HG03196 (cell line): ENCODE data around the gene RTL1.

ENCODE experiments used
- ATAC-seq: cut with Tn5 transposase; IDR thresholded peaks from one replicate; pipeline ENCODE4 v1.9.1; 2021; ENCODE audit not compliant: unreplicated experiment

Gene RTL1

GRCh38 chr14:100898935-100899883, 4.3 kb downstream of the RTL1 start:
- no peak for ATAC-seq

- no peak for ATAC-seq
These were observed 5.1 kb downstream of the RTL1 start for GRCh38 chr14:100898465-100898864.

- no peak for ATAC-seq
These were observed 7.0 kb downstream of the RTL1 start for GRCh38 chr14:100896369-100897060.

- ATAC-seq: no peak
These were observed 8.1 kb downstream of the RTL1 start for GRCh38 chr14:100895411-100895810.

GRCh38 chr14:100894416-100894815, 9.1 kb downstream of the RTL1 start:
- ATAC-seq: no peak

GRCh38 chr14:100893760-100894159, 9.8 kb downstream of the RTL1 start:
- ATAC-seq: no peak

- no peak for ATAC-seq
These were observed 10.3 kb downstream of the RTL1 start for GRCh38 chr14:100893228-100893601.

- no peak for ATAC-seq
These were observed 10.9 kb downstream of the RTL1 start for GRCh38 chr14:100892496-100893227.

- ATAC-seq: no peak
These were observed 11.7 kb downstream of the RTL1 start for GRCh38 chr14:100891501-100892445.

GRCh38 chr14:100891051-100891450, 12.5 kb downstream of the RTL1 start:
- ATAC-seq: no peak

GRCh38 chr14:100890061-100890850, 13.3 kb downstream of the RTL1 start:
- ATAC-seq: no peak

GRCh38 chr14:100889641-100890040, 13.9 kb downstream of the RTL1 start:
- ATAC-seq: no peak

GRCh38 chr14:100888789-100889315, 14.7 kb downstream of the RTL1 start:
- no peak for ATAC-seq

- ATAC-seq: no peak
These were observed 15.7 kb downstream of the RTL1 start for GRCh38 chr14:100887728-100888335.

GRCh38 chr14:100885617-100886016, 17.9 kb downstream of the RTL1 start:
- no peak for ATAC-seq

GRCh38 chr14:100885196-100885595, 18.3 kb downstream of the RTL1 start:
- ATAC-seq: no peak

- ATAC-seq: no peak
These were observed 19.1 kb downstream of the RTL1 start for GRCh38 chr14:100884456-100884855.

- no peak for ATAC-seq
These were observed 19.8 kb downstream of the RTL1 start for GRCh38 chr14:100883789-100884101.
